Neural crest cell (in vitro differentiated cells): Measurements from ENCODE around the gene THAP12. TPM values are rescaled to one million over a fixed set of nuclear protein-coding genes. Genes with fewer than 3 reads are reported as not detected.

ENCODE experiments used
- DNase-seq: peaks from one replicate; pipeline ENCODE4 v3.0.0; 2021; ENCODE audit warnings: low read depth, mixed read lengths, low spot score
- H3K27ac Mint-ChIP-seq: one replicate; pipeline ENCODE4 v1.8.0; 2021; ENCODE audit warnings: mild to moderate bottlenecking, mixed read lengths; ENCODE audit not compliant: unreplicated experiment
- H3K27me3 Mint-ChIP-seq: 2 replicates; pipeline ENCODE4 v1.8.0; 2021; ENCODE audit warnings: low read depth, mild to moderate bottlenecking, mixed read lengths
- H3K36me3 Mint-ChIP-seq: 2 replicates; pipeline ENCODE4 v1.8.0; 2021; ENCODE audit warnings: low read depth, mild to moderate bottlenecking, mixed read lengths
- H3K4me1 Mint-ChIP-seq: 2 replicates; pipeline ENCODE4 v1.8.0; 2021; ENCODE audit warnings: mixed read lengths
- H3K4me3 Mint-ChIP-seq: one replicate; pipeline ENCODE4 v1.8.0; 2021; ENCODE audit warnings: mild to moderate bottlenecking, mixed read lengths
- H3K9me3 Mint-ChIP-seq: 2 replicates; pipeline ENCODE4 v1.8.0; 2021; ENCODE audit warnings: mixed read lengths
- CTCF ChIP-seq: fragments of 200-600 bp; sonication (generic); conservative IDR thresholded peaks from 2 replicates; pipeline ENCODE4 v1.5.0; 2021; ENCODE audit warnings: antibody characterized with exemption, mild to moderate bottlenecking
- total RNA-seq: library from RNA; stranded (reverse); gene quantifications from 2 replicates; pipeline ENCODE4 v1.2.1, GENCODE V29; 2021

Gene THAP12
- total RNA-seq, 1 donor from 2014 or later = 55.2 TPM

GRCh38 chr11:76313271-76313670, 67.7 kb downstream of the THAP12 start:
- Mint-ChIP-seq H3K27ac (no peak overlapping the region), H3K4me1 (no peaks in the 10 kb centered on the region), H3K9me3 (no peaks in the 10 kb centered on the region), H3K4me3 (no peak overlapping the region), H3K36me3 (no peaks in the 10 kb centered on the region), H3K27me3 (peaks cover 17% of the 10 kb centered on the region)
- no peak for DNase-seq
- TF ChIP-seq CTCF = no peak

GRCh38 chr11:76310832-76311595, 69.9 kb downstream of the THAP12 start:
- Mint-ChIP-seq H3K4me1 (peaks cover 5% of the 10 kb centered on the region), H3K4me3 (no peak overlapping the region), H3K27me3 (peaks cover 17% of the 10 kb centered on the region), H3K9me3 (no peaks in the 10 kb centered on the region), H3K27ac (no peak overlapping the region), H3K36me3 (no peaks in the 10 kb centered on the region)
- no peak for TF ChIP-seq CTCF
- no peak for DNase-seq

- H3K27me3 Mint-ChIP-seq = peaks cover 4% of the 10 kb centered on the region
- H3K4me1 Mint-ChIP-seq = peaks cover 5% of the 10 kb centered on the region
- DNase-seq = no peak
- H3K4me3 Mint-ChIP-seq = no peak overlapping the region
- H3K9me3 Mint-ChIP-seq = no peaks in the 10 kb centered on the region
- H3K27ac Mint-ChIP-seq = no peak overlapping the region
- no peaks in the 10 kb centered on the region for H3K36me3 Mint-ChIP-seq
- no peak for TF ChIP-seq CTCF
These were observed 72.8 kb downstream of the THAP12 start for GRCh38 chr11:76307978-76308747.

GRCh38 chr11:76307396-76307795, 73.5 kb downstream of the THAP12 start:
- H3K27ac Mint-ChIP-seq = no peak overlapping the region

GRCh38 chr11:76303399-76303798, 77.5 kb downstream of the THAP12 start:
- Mint-ChIP-seq H3K4me1 (peaks cover 5% of the 10 kb centered on the region), H3K27me3 (no peaks in the 10 kb centered on the region), H3K36me3 (no peaks in the 10 kb centered on the region), H3K27ac (no peak overlapping the region), H3K9me3 (no peaks in the 10 kb centered on the region), H3K4me3 (no peak overlapping the region)
- TF ChIP-seq CTCF = no peak
- no peak for DNase-seq

More at GRCh38 chr11:76307396-76307795, 73.5 kb downstream of the THAP12 start:
- no peak for TF ChIP-seq CTCF
- Mint-ChIP-seq H3K9me3 (no peaks in the 10 kb centered on the region), H3K36me3 (no peaks in the 10 kb centered on the region), H3K27me3 (no peaks in the 10 kb centered on the region), H3K4me3 (no peak overlapping the region), H3K4me1 (peaks cover 5% of the 10 kb centered on the region)
- DNase-seq = no peak
